C4-2B (cell line): ENCODE results near the gene GDA.

Experiments
- ZFX ChIP-seq: fragments of 450-650 bp; IDR thresholded peaks from 2 replicates; pipeline ENCODE4 v1.6.1; 2017
- TF ChIP-seq, protein P1 (sequence below): fragments of 450-650 bp; conservative IDR thresholded peaks from 2 replicates; pipeline ENCODE4 v1.5.1; 2017; ENCODE audit warnings: mild to moderate bottlenecking

DNA sequence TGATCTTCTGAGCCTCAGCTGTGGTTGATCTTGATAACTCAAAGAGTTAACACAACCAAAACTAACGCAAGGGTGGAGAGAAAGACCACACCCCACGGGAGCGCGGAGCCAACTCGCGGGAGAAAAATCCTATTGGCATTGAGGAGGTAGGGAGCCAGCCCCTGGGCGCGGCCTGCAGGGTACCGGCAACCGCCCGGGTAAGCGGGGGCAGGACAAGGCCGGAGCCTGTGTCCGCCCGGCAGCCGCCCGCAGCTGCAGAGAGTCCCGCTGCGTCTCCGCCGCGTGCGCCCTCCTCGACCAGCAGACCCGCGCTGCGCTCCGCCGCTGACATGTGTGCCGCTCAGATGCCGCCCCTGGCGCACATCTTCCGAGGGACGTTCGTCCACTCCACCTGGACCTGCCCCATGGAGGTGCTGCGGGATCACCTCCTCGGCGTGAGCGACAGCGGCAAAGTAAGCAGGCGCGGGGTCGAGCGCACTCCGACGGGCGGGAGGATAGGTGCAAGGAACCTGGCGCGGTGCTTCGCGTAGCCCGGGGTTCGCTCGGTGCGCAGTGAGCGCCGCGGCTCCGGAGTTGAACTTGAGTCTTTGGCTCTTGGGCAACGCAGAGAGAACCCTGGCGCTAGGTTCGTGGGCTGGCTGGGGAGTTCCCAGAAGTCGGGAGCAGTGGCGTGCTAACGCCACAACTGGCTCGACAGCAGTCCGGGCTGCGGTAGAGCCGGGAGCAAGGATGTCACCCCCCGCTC, at the start of gene GDA:
- TF ChIP-seq, protein P1, sequence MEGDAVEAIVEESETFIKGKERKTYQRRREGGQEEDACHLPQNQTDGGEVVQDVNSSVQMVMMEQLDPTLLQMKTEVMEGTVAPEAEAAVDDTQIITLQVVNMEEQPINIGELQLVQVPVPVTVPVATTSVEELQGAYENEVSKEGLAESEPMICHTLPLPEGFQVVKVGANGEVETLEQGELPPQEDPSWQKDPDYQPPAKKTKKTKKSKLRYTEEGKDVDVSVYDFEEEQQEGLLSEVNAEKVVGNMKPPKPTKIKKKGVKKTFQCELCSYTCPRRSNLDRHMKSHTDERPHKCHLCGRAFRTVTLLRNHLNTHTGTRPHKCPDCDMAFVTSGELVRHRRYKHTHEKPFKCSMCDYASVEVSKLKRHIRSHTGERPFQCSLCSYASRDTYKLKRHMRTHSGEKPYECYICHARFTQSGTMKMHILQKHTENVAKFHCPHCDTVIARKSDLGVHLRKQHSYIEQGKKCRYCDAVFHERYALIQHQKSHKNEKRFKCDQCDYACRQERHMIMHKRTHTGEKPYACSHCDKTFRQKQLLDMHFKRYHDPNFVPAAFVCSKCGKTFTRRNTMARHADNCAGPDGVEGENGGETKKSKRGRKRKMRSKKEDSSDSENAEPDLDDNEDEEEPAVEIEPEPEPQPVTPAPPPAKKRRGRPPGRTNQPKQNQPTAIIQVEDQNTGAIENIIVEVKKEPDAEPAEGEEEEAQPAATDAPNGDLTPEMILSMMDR = no peak
- no peak for TF ChIP-seq ZFX
